ENCODE data around the gene DOK6.

GRCh38 chr18:69490813-69491212, 90.1 kb downstream of the DOK6 start:
- TF ChIP-seq POLR2A (IDR thresholded peaks at IDR 0.05) (no peak), POLR2AphosphoS5 (IDR thresholded peaks at IDR 0.05) (no peak)
- TF ChIP-seq, protein P1, sequence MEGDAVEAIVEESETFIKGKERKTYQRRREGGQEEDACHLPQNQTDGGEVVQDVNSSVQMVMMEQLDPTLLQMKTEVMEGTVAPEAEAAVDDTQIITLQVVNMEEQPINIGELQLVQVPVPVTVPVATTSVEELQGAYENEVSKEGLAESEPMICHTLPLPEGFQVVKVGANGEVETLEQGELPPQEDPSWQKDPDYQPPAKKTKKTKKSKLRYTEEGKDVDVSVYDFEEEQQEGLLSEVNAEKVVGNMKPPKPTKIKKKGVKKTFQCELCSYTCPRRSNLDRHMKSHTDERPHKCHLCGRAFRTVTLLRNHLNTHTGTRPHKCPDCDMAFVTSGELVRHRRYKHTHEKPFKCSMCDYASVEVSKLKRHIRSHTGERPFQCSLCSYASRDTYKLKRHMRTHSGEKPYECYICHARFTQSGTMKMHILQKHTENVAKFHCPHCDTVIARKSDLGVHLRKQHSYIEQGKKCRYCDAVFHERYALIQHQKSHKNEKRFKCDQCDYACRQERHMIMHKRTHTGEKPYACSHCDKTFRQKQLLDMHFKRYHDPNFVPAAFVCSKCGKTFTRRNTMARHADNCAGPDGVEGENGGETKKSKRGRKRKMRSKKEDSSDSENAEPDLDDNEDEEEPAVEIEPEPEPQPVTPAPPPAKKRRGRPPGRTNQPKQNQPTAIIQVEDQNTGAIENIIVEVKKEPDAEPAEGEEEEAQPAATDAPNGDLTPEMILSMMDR (IDR thresholded peaks at IDR 0.05 in 8 of 11, conservative IDR thresholded peaks at IDR 0.05 in 3 of 11), result no peak

All from spleen (tissue), 7 donors.